Activated T-cell treated with anti-CD3 and anti-CD28 coated beads, Interleukin-2, amount 50 U/mL, for 24 hours (primary cell): ENCODE measurements around the gene LIX1.

Experiments
- DNase-seq: peaks from one replicate; pipeline ENCODE4 v3.0.0-alpha.2; 2020
- H3K27ac Mint-ChIP-seq: 2 replicates; pipeline ENCODE4 v1.8.0; 2020; ENCODE audit warnings: mild to moderate bottlenecking, mixed read lengths
- H3K27me3 Mint-ChIP-seq: 2 replicates; pipeline ENCODE4 v1.8.0; 2020; ENCODE audit warnings: mixed read lengths
- H3K36me3 Mint-ChIP-seq: 2 replicates; pipeline ENCODE4 v1.8.0; 2020; ENCODE audit warnings: low read depth, mixed read lengths
- H3K4me1 Mint-ChIP-seq: 2 replicates; pipeline ENCODE4 v1.8.0; 2020; ENCODE audit warnings: low read depth, mixed read lengths
- H3K4me3 Mint-ChIP-seq: 2 replicates; pipeline ENCODE4 v1.8.0; 2020; ENCODE audit warnings: mild to moderate bottlenecking, moderate library complexity, mixed read lengths
- H3K9me3 Mint-ChIP-seq: 2 replicates; pipeline ENCODE4 v1.8.0; 2020; ENCODE audit warnings: mixed read lengths

LIX1 gene

DNA sequence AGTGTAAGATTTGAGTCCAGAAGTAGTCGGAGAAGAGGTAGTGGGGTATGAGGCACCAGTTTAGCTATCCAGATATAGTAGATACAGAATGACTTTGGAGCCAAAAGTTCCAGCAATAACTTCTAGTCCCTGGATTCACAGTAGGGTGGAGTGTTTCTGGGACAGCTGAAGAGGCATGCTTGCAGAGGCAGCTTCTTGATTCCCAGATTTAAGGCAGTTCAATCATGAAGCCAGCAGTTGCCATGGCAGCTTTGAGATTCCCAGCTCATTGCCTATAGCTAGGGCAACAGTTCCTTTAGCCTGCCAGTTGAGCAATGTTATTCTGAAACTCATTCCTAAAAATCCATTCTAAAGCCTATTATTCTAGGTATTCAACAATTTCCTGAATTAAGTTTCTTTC, 79.2 kb downstream of the LIX1 start:
- Mint-ChIP-seq H3K4me3 (no peak overlapping the region), H3K27ac (no peak overlapping the region), H3K9me3 (no peaks in the 10 kb centered on the region), H3K4me1 (no peaks in the 10 kb centered on the region), H3K36me3 (no peaks in the 10 kb centered on the region), H3K27me3 (no peaks in the 10 kb centered on the region)
- DNase-seq, result no peak

DNA sequence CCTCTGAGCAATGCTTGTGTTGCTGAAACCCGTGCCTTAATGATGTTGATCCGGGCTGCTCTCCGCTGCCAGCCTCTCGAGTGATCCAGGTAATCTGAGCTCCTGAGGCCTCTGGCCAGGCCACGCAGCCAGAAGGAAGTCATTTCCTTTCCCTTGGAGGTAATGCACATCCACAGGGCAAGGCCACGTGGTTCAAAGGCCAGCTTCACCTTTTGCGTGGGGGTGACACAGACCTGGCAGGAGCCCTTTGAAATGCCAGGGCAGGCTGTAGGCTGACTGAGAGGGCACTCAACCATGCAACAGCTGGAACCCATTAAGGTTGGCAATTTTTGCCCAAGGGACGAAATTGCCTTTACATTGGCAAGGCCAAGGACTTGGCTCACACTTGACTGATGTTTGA, 80.4 kb downstream of the LIX1 start:
- Mint-ChIP-seq H3K9me3 (no peaks in the 10 kb centered on the region), H3K4me1 (no peaks in the 10 kb centered on the region), H3K4me3 (no peak overlapping the region), H3K36me3 (no peaks in the 10 kb centered on the region), H3K27me3 (no peaks in the 10 kb centered on the region), H3K27ac (no peak overlapping the region)
- DNase-seq, result no peak

DNA sequence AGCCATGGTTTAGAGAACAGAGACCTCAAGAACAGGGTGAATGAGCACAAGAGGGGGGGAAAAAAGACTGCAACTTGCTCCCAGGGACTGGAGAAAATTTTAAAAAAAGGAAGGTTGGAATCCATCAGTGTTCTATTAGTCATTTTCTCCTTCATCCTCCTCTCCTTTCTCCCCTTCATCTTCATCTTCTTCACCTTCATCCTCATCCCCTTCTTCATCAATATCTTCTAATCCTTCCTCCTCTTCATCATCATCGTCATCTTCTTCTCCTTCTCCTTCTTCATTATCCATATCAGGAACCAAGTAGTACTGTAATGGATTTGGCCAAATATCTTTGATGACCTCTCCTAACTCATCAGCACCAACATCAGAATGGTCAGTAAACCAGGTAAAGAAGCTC, 86.1 kb downstream of the LIX1 start:
- Mint-ChIP-seq H3K27ac (no peak overlapping the region), H3K9me3 (no peaks in the 10 kb centered on the region), H3K4me1 (no peaks in the 10 kb centered on the region), H3K36me3 (no peaks in the 10 kb centered on the region), H3K4me3 (no peak overlapping the region), H3K27me3 (peaks cover 2% of the 10 kb centered on the region)
- no peak for DNase-seq

DNA sequence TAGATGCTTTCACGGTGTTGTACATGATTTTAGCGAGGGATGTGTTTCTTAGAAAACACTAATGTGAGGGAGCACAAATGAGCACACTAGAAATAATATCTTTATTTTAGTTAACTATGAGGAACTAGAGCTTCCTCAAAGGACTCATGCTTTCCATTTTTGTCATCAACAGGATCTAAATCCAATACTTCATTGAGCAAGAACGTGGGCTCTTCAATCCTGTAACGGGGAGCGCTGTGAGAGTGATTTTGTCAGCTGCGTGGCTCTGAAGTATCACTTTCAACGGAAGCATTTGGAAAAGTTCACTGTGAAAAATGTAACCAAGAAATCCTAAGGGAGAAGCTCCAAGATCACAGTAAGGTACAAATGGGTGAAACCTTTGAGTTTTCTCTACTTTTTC, 93.2 kb downstream of the LIX1 start:
- Mint-ChIP-seq H3K4me3 (no peak overlapping the region), H3K36me3 (no peaks in the 10 kb centered on the region), H3K27me3 (no peaks in the 10 kb centered on the region), H3K27ac (no peak overlapping the region), H3K9me3 (no peaks in the 10 kb centered on the region), H3K4me1 (no peaks in the 10 kb centered on the region)
- DNase-seq, result no peak

DNA sequence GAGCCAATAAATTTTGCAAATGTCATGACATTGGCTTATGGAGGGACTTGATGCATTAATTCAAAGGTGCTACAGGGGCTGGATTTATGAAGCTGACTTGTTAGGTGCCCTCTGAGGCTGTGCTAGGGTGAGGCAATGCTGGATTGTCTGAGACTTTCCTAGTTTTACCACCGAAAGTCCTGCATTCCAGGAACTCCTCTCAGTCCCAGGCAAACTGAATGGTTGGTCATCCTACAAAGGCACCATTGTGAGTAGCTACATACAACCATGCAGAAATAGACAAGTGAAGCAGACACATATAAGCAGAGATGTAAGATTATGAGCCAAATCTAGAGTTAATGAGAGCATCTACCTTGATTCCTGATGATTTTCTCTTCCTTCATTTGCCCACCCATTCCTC, 95.3 kb downstream of the LIX1 start:
- H3K27ac Mint-ChIP-seq, result no peak overlapping the region

DNA sequence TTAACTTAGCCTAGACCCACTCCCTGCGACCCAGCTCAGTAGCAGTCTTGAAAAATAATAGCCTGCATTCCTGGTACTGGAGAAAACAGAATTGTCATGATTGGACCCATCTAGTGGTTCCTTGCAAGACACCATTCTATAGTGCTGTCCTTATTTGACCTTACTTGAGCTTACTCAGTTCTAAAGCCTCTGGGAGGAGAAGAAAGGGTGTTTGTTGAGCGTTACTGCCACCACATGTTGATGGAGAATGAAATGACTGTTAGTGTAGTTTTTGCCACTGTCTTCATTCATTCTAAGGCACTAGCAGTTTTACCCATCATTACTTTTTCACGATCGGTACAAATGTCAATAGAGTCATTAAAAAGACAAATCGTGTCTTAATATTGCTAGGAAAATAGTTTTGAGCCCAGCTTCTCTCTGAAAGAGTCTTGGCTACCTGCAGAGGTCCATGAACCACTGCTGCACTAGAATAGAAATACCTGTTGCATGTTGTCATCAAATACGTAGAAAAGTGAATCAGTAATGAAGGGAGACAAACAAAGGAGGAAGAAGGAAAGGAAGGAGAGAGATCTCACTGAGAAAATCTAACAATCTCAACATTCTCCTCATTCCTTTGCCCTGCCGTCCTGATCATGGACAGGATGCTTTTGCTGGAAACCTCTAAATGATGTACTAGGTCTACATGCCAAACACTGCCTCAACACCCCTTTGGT, 96.0 kb downstream of the LIX1 start:
- no peak overlapping the region for H3K4me3 Mint-ChIP-seq
- no peaks in the 10 kb centered on the region for H3K27me3 Mint-ChIP-seq
- no peaks in the 10 kb centered on the region for H3K4me1 Mint-ChIP-seq
- DNase-seq, result no peak
- H3K36me3 Mint-ChIP-seq, result no peaks in the 10 kb centered on the region
- no peak overlapping the region for H3K27ac Mint-ChIP-seq
- H3K9me3 Mint-ChIP-seq, result no peaks in the 10 kb centered on the region

More for the DNA sequence above, 95.3 kb downstream of the LIX1 start:
- no peaks in the 10 kb centered on the region for H3K36me3 Mint-ChIP-seq
- no peak for DNase-seq
- no peak overlapping the region for H3K4me3 Mint-ChIP-seq
- no peaks in the 10 kb centered on the region for H3K4me1 Mint-ChIP-seq
- no peaks in the 10 kb centered on the region for H3K9me3 Mint-ChIP-seq
- no peaks in the 10 kb centered on the region for H3K27me3 Mint-ChIP-seq

DNA sequence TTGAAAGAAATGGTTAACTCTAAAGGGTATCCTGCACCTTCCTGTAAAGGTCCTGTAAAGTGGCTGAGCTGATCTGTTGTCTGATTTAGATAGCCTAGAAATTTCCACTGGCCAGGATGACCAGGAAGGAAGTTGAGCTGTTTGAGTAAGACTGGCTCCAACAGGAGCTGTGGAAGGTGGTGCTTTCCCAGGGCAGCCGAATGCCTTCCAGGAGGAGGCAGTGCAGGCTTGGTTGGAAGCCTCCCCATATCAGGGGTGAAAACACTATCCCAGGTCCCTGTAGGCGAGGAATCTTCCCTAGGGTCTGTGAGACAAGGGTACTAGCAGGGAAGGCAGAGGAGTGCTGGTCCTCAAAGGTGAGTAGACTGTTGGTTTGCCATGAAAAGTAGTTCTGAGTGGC, 98.4 kb downstream of the LIX1 start:
- no peaks in the 10 kb centered on the region for H3K4me1 Mint-ChIP-seq
- H3K4me3 Mint-ChIP-seq, result no peak overlapping the region
- DNase-seq, result no peak
- H3K27ac Mint-ChIP-seq, result no peak overlapping the region
- H3K36me3 Mint-ChIP-seq, result no peaks in the 10 kb centered on the region
- no peaks in the 10 kb centered on the region for H3K9me3 Mint-ChIP-seq
- no peaks in the 10 kb centered on the region for H3K27me3 Mint-ChIP-seq

DNA sequence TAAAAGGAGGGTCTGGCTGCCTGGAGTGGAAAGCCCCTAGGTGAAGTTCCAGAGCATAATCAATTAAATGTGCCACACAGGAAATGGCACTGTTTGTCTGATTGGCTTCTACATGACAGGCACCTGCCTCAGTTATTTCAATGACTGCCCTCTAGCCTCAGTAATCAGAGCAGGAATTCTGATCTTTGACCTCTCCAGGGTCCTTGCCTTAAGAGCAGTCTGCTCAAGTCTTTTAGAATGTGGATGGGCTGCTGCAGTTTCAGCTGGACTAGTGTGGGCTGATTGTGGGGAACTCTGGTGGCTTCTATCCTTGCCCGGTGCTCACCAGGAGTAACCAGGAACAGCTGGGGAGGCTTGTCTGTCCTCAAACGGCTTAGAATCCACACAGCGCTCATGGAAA, 98.9 kb downstream of the LIX1 start:
- no peak overlapping the region for H3K4me3 Mint-ChIP-seq
- no peaks in the 10 kb centered on the region for H3K9me3 Mint-ChIP-seq
- no peaks in the 10 kb centered on the region for H3K36me3 Mint-ChIP-seq
- H3K4me1 Mint-ChIP-seq, result peaks cover 1% of the 10 kb centered on the region
- no peak overlapping the region for H3K27ac Mint-ChIP-seq
- no peaks in the 10 kb centered on the region for H3K27me3 Mint-ChIP-seq
- no peak for DNase-seq

DNA sequence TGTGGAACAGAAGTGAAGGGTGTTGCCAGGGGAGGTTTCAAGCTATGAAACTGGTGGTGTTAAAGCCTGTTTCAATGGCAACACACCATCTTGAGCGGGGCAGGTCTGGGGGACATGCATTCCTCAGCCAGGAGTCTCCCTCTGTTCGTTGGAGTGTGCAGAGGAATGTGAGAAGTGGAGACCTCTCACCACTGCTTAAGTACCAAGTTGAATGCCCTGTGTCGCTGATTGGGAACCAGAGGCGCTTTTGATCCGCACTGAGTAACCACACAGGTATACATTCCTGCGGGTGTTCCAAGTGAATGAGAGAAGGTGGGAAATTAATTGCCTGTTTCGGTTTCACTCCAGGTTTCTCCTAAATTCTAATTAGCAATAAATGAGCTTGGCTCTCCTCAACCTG, 99.4 kb downstream of the LIX1 start:
- Mint-ChIP-seq H3K27me3 (no peaks in the 10 kb centered on the region), H3K36me3 (no peaks in the 10 kb centered on the region), H3K9me3 (no peaks in the 10 kb centered on the region), H3K4me3 (no peak overlapping the region), H3K27ac (no peak overlapping the region), H3K4me1 (peaks cover 3% of the 10 kb centered on the region)
- DNase-seq, result no peak
